ENCODE measurements around the gene SMIM12.
"Not testable (repeated sequence)": the region's sequence is repeated elsewhere in the genome, so short reads cannot be mapped to it uniquely, and the experiment has no call there.

SMIM12 gene

GRCh38 chr1:34843392-34844251, 15.9 kb downstream of the SMIM12 start:
- DNase-seq: no peak

- DNase-seq: no peak
Measured at GRCh38 chr1:34842952-34843371, 16.6 kb downstream of the SMIM12 start.

- DNase-seq: no peak
Measured at GRCh38 chr1:34842073-34842472, 17.5 kb downstream of the SMIM12 start.

GRCh38 chr1:34840426-34840825, 19.1 kb downstream of the SMIM12 start:
- DNase-seq: no peak

GRCh38 chr1:34839526-34840305, 19.8 kb downstream of the SMIM12 start:
- no peak for DNase-seq

GRCh38 chr1:34833711-34834110, 25.8 kb downstream of the SMIM12 start:
- no peak for DNase-seq

GRCh38 chr1:34831721-34832246, 27.8 kb downstream of the SMIM12 start:
- DNase-seq: no peak

- no peak for DNase-seq
Measured at GRCh38 chr1:34829250-34829649, 30.3 kb downstream of the SMIM12 start.

- no peak for DNase-seq
Measured at GRCh38 chr1:34828611-34829010, 30.9 kb downstream of the SMIM12 start.

GRCh38 chr1:34827341-34827941, 32.1 kb downstream of the SMIM12 start:
- DNase-seq: no peak

GRCh38 chr1:34825455-34826091, 34.0 kb downstream of the SMIM12 start:
- DNase-seq: no peak

- DNase-seq: no peak
Measured at GRCh38 chr1:34824817-34825454, 34.6 kb downstream of the SMIM12 start.

- DNase-seq: no peak
Measured at GRCh38 chr1:34822202-34822601, 37.3 kb downstream of the SMIM12 start.

- DNase-seq: not testable (repeated sequence)
Measured at GRCh38 chr1:34818862-34819261, 40.7 kb downstream of the SMIM12 start.

- no peak for DNase-seq
Measured at GRCh38 chr1:34816778-34817177, 42.8 kb downstream of the SMIM12 start.

- DNase-seq: no peak
Measured at GRCh38 chr1:34816332-34816731, 43.2 kb downstream of the SMIM12 start.

GRCh38 chr1:34810781-34811180, 48.8 kb downstream of the SMIM12 start:
- not testable (repeated sequence) for DNase-seq

- DNase-seq: no peak
Measured at GRCh38 chr1:34808051-34808810, 51.3 kb downstream of the SMIM12 start.

- DNase-seq: peak; percentile 45
Measured at GRCh38 chr1:34806396-34806795, 53.2 kb downstream of the SMIM12 start.

GRCh38 chr1:34803770-34804169, 55.8 kb downstream of the SMIM12 start:
- DNase-seq: no peak

Measured in fibroblast of skin of back (primary cell).